HTR-8/SVneo (cell line): ENCODE results near the gene SFR1.

Source experiments
- DNase-seq: peaks from one replicate; pipeline ENCODE4 v3.0.0; 2011; ENCODE audit warnings: low spot score, mixed read lengths; ENCODE audit not compliant: insufficient read length
- FAIRE-seq: peaks from 2 replicates; lab custom pipeline; 2011; peaks lifted over from hg19 to GRCh38; lab: Jason Lieb, UNC

The SFR1 gene

DNA sequence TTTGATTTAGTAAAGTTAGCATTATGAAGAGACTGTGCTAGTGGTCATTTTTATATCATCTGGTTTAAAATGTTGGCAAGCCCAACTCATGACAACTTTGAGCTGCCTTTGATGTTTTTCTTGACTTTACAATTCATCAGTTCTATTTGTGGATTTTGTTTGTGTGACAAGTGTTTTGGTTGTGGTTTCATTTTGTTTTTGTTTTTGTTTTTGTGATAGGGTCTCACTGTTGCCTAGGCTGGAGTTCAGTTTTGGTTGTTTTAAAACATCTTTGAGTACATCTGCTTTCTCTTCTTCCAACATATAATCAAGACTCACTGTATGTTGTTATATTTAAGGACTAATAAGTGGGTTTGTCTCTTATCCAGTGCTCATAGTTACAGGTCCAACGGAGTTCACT lies 17.6 kb upstream of the SFR1 start:
- DNase-seq (no peak), FAIRE-seq (no peak)

DNA sequence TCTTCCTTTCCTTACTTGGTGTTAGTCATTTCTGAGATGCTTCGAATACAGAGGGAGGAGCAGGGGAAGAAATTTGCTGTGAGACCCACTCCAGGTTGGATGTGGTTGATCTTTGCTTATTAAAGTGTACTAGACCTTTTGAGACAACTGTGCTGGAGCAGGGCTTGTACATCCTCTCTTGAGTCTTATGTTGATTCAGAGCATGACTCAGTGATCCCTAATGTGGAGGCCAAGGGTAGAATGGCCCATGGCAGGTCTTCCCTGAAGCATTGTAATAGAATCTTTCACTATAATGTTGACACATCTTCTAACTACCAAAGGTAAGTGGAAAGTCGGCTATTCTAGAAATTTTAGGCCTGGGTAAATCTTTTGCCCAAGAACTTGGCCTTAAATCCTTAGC lies 17.0 kb upstream of the SFR1 start:
- no peak for DNase-seq
- FAIRE-seq, result no peak

DNA sequence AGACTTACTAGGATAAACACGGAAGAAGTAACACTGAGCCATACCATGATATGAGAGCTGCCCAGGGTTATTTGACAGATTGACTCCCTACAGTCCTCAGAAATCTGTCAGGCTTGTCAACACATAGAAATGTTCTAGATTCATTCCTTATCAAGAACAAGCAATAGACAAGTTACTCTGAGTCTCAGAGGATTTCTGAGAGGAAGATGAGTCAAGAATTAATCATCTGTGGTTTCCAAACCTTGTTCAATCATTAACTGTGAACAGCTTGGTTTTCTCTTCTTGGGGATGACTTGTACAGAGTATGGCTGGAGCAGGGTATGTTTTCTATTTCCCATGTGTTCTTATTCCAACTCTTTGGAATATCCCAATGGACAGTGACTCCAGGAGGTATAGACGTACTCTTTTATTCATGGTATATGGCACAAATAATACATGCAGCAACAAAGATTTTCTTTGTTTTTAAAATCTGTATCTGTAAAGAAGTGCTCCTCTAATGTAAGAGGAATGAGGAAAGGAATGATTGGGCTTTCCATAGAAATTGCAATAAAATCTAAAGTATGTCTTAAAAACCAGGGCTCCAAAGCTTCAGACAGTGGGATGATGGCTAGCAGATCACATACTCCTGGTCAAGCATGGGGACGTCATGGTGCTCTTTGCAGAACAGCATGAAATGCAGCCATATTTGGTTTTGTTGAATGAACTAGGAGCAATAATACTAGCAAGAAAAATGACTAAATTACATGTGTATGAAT lies 11.9 kb upstream of the SFR1 start:
- FAIRE-seq (no peak), DNase-seq (peak; percentile 9)

DNA sequence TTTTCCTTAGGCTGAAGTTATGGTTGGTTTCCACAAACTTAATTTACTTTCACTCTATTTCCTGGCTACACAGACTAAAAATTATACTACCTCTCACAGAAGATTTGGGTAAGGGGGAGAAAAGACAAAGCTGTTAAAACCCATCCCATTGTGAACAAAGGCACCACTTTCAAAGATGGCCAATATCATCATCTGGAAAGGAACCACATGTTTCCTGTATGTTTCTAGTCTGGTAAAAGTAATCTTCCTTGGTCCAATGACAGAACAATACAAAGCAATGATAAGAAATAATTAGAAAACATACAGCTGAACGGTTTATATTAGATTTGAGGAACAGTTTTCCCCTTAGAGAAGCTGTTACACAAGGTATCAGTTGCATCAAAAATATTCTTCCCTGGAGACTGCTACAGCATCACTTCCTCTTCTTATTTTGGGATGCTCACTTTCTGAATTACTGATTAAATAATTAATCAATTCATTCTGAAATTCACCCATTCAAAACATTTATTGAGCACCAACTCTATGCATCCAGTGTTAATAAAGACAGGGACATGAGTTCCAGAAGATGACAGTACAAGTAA lies 8.5 kb upstream of the SFR1 start:
- FAIRE-seq (no peak), DNase-seq (no peak)

- no peak for FAIRE-seq
- DNase-seq, result no peak
These were observed 4.1 kb upstream of the SFR1 start for GRCh38 chr10:104117839-104118323.

DNA sequence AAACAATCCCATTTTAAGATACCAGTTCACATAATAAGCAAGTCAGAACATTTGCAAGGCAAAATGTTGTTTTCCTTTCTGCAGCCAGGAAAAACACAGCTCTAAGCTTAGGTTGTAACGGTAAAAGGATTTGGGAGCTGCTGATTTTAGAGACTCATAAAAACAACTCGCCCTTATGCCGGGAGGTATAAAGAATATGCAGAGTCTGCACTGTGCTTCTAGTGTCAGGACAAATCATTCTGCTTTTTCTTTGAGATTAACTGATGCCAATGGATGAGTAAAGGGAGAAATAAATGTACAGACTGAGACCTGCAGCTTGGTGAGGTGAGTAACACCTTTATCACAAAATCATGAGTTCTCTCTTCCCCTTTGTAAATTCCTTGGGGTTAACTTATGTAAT lies 2.0 kb upstream of the SFR1 start:
- FAIRE-seq, result no peak
- DNase-seq, result no peak

GRCh38 chr10:104120512-104120902 lies 1.5 kb upstream of the SFR1 start:
- DNase-seq (no peak), FAIRE-seq (no peak)

- peak; percentile 64 for FAIRE-seq
- DNase-seq, result peak; percentile 78
These were observed 977 bp upstream of the SFR1 start for GRCh38 chr10:104120903-104121484.

- FAIRE-seq, result peak; percentile 20
These were observed 495 bp downstream of the SFR1 start for GRCh38 chr10:104122225-104123107.

GRCh38 chr10:104123397-104123796 lies 1.4 kb downstream of the SFR1 start:
- FAIRE-seq (no peak), DNase-seq (no peak)

More at GRCh38 chr10:104122225-104123107, 495 bp downstream of the SFR1 start:
- DNase-seq, result no peak

DNA sequence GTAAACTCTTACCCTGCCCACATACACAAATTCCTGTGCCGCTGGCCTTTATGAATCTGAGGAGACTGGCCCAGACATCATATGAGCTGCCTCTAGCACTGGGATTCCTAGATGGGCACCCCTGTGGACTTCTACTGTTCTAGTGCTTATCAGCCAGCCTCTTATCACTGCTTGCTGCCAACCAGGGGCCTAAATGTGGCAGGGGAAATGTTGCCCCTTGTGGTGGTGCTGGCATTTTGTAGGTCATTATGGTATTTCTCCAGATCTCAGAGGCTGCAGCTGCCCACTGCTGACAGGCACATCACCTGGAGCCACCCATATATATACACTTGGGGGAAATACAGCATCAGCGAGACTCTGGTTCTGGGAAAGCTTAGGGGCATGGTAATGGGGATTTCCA lies 5.4 kb downstream of the SFR1 start:
- DNase-seq (no peak), FAIRE-seq (no peak)

DNA sequence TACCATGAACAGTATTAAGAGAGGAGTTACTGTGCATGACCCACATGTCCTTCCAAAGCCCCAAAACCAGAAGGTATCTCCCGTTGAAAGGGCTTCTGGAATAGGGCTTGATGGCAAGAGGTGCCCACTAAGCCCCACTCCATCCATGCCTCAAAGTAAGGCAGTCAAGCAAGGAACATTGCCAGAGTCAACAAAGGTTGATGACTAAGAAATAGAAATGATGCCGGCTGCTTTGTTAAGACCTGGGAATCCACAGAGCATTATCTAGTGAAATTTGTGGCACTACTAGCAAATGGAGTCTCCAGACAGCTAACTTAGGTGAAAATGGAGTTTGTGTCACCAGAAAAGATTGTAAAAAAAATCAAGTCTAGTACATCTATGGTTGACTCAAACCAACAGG lies 6.2 kb downstream of the SFR1 start:
- DNase-seq (no peak), FAIRE-seq (no peak)

DNA sequence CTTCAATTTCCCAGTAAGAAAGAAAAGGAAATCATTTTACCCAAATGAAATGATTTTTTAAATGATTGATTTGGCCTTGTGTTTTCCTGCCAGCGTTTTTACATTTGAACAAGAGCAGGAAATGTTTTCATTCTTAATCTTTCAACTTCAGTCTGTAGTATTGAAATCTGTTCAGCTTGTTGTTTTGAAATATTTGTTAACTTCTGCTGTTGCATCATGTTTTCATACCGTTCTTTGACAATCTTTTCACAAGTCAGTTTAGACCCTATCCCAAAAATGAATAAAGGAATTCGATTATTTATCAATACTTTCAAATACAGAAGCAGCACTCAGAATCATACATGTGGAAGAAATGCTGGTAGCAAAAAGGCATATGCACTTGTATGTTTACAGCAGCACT lies 8.1 kb downstream of the SFR1 start:
- DNase-seq, result no peak
- FAIRE-seq, result no peak

DNA sequence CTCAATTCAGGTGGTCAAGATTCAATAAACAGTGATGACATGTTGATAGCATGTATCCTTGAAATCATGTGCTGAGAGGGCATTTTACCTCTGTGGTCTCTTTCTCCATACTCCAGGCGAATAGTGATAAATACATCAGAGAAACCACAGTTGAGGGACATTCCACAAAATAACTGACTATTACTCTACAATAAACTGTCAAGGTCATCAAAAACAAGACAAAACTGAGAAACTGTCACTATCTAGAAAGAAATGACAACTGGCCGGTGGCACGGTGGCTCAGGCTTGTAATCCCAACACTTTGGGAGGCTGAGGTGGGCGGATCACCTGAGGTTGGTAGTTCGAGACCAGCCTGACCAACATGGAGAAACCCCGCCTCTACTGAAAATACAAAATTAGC lies 16.2 kb downstream of the SFR1 start:
- no peak for DNase-seq
- FAIRE-seq, result no peak

DNA sequence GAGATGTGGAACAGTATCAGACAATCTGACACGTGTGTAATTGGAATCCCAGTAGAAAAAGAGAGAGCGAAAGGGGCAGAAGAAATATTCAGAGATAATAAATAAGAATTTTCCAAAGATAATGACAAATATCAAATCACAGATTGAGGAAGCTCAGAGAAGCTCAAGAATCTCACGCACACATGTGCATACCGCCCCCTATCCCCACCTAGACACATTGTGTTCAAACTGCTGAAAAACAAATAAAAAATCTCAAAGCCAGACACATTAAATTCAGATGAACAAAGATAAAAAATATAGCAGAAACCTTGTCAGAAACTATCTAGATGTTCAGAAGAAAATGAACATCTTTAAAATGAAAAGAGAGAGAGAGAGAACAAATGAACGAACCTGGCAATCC lies 17.2 kb downstream of the SFR1 start:
- FAIRE-seq (no peak), DNase-seq (no peak)

- FAIRE-seq, result no peak
- DNase-seq, result no peak
These were observed 20.1 kb downstream of the SFR1 start for GRCh38 chr10:104142081-104142480.

GRCh38 chr10:104143829-104144228 lies 21.9 kb downstream of the SFR1 start:
- DNase-seq, result no peak
- no peak for FAIRE-seq

GRCh38 chr10:104144931-104145330 lies 23.0 kb downstream of the SFR1 start:
- FAIRE-seq, result no peak
- no peak for DNase-seq

DNA sequence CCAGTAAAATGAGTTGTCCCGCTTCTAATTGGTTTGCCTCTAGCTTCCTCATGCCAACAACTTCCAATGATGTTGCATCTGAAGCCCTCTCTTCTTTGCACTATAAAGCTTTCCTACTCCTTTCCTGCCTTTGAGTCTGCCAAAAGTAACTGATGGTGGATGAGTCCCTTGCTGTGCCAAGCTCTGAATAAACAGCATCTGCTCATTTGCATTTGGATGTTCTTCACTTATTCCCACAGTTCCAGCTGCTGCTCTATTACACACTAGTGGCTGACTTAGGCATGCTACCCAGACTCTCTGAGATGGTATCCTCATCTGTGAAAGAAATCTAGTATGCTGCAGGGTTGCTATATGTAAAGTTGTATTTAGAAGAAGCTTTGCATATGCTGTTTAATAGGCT lies 24.9 kb downstream of the SFR1 start:
- FAIRE-seq, result no peak
- no peak for DNase-seq

- FAIRE-seq (no peak), DNase-seq (no peak)
These were observed 28.2 kb downstream of the SFR1 start for GRCh38 chr10:104150139-104150538.

DNA sequence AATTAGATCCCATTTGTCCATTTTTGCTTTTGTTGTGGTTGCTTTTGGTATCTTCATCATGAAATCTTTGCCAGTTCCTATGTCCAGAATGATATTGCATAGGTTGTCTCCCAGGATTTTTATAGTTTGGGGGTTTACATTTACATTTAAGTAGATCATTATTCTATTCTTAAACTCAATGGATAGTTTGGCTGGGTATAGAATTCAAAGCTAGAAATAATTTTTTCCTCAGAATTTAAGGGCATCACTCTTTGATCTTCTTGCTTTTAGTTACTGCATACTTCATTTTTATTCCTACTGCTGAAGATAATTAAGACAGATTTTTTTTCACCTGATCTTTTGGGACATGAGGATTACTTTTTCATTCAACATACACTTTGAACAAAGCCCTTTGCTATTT lies 29.8 kb downstream of the SFR1 start:
- FAIRE-seq, result no peak
- no peak for DNase-seq
